ENCODE results near the gene PRSS33. TPM values are rescaled to one million over a fixed set of nuclear protein-coding genes. Genes with fewer than 3 reads are reported as not detected.

The PRSS33 gene
- total RNA-seq, 1 experiment from 2014 or later: not detected

- Histone ChIP-seq H3K79me2 (ENCODE audit: insufficient read depth, low read length) (no peaks in the 10 kb centered on the region), H4K20me1 (ENCODE audit: control insufficient read depth, insufficient read depth, insufficient read length) (no peaks in the 10 kb centered on the region), H3T11ph (ENCODE audit: low read length) (no peak overlapping the region), H2BK120ac (ENCODE audit: low read depth, low read length, poor library complexity, severe bottlenecking) (no peak overlapping the region), H2BK5ac (ENCODE audit: insufficient read length, low read length) (no peak overlapping the region), H3K4me2 (ENCODE audit: insufficient read depth, insufficient read length, low read length) (no peak overlapping the region), H2BK20ac (ENCODE audit: low read depth, low read length, poor library complexity, severe bottlenecking) (no peak overlapping the region), H3K56ac (ENCODE audit: insufficient read length, low read depth, low read length) (no peak overlapping the region), H3K27ac (ENCODE audit: insufficient read length, low read depth, low read length) (no peak overlapping the region), H3K4ac (ENCODE audit: low read depth, low read length) (no peak overlapping the region), H3K23me2 (ENCODE audit: insufficient read length, low read depth, low read length, poor library complexity, severe bottlenecking) (no peaks in the 10 kb centered on the region), H3K4me1 (ENCODE audit: insufficient read depth, low read length) (peaks cover 3% of the 10 kb centered on the region; the same call in 1 of the 2 replicates), H2AFZ (ENCODE audit: low read length) (no peak overlapping the region), H2AK5ac (ENCODE audit: insufficient read length, low read length) (no peak overlapping the region), H3K18ac (ENCODE audit: insufficient read length, low read depth, low read length) (no peak overlapping the region), H2BK12ac (ENCODE audit: insufficient read length, low read depth, low read length) (no peak overlapping the region), H3K9ac (ENCODE audit: extremely low read depth, insufficient read length, low read length) (no peak overlapping the region), H3K79me1 (ENCODE audit: insufficient read depth, low read depth, low read length, poor library complexity, severe bottlenecking) (no peaks in the 10 kb centered on the region), H4K91ac (ENCODE audit: insufficient read length, low read depth, low read length) (no peak overlapping the region), H4K5ac (ENCODE audit: insufficient read length, low read depth, low read length) (no peak overlapping the region), H4K8ac (replicated peaks; ENCODE audit: insufficient read length, low read depth, low read length) (no peak overlapping the region), H3K9me3 (ENCODE audit: control insufficient read depth, low read depth, low read length) (no peaks in the 10 kb centered on the region), H2BK15ac (ENCODE audit: low read depth, low read length) (no peak overlapping the region), H3K27me3 (ENCODE audit: insufficient read depth, low read length) (no peaks in the 10 kb centered on the region), H3K23ac (ENCODE audit: insufficient read length, low read depth, low read length) (no peak overlapping the region), H3K14ac (ENCODE audit: insufficient read depth, low read length) (no peak overlapping the region)
- H3K4me1 Mint-ChIP-seq: peaks cover 17 to 19% of the 10 kb centered on the region in 2 experiments
- DNase-seq: no peak
- H3K27me3 Mint-ChIP-seq (ENCODE audit: low read depth): peaks cover 7% of the 10 kb centered on the region
- H3K27ac Mint-ChIP-seq: no peak overlapping the region
- no peak overlapping the region for H3K4me3 Mint-ChIP-seq
- no peak for TF ChIP-seq CTCF (conservative IDR thresholded peaks at IDR 0.05)
- WGBS (ENCODE audit: extremely low coverage, insufficient read length, low lambda C conversion rate): no CpG with 5 or more reads among the region's 3 CpGs
- H3K9me3 Mint-ChIP-seq: no peaks in the 10 kb centered on the region; a peak in 2 of 5 replicates
- H3K36me3 Mint-ChIP-seq (ENCODE audit: insufficient read depth in 1 of 3, low read depth in 3 of 3): no peaks in the 10 kb centered on the region
Observed at GRCh38 chr16:2834968-2835367, 47.6 kb upstream of the PRSS33 start.
